OCI-M1 (cell line): ENCODE results near the gene ESF1.
"Not testable (repeated sequence)": the region's sequence is repeated elsewhere in the genome, so short reads cannot be mapped to it uniquely, and the experiment has no call there.

Source experiments
- DNase-seq: peaks from one replicate; lab custom pipeline; 2025; lab: John Stamatoyannopoulos, UW

The ESF1 gene

GRCh38 chr20:13786143-13786828 lies 1.6 kb upstream of the ESF1 start:
- no peak for DNase-seq

DNA sequence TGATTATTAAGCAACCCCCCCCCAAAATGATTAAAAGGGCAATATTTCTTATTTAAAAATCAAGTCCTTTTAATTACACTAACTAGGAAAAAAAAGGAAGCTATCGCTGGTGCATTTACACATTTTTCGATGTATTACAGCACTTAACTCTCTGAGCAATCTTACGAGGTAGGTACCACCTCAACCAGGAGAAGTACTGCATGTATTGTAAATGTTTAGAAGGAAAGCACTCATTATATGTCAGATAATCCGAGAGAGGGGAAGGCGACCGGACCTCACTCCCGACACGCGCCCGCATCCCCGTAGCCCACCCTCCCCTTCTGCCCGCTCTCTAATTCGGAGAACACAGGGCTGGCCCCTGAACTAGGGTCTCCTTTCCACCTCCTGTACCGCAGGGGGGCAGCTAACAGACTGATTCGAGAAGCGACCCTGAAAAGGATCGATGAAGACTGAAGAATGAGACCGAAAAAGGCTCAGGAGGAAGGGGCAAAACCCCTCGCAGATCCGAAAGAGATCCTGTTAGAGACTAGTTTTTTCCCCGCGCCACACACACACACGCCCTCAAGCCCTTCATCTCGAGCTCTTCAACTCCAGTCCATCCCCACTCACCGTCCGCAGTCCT lies 337 bp downstream of the ESF1 start:
- DNase-seq, result no peak

- DNase-seq, result peak; percentile 5
These were observed 1.2 kb downstream of the ESF1 start for GRCh38 chr20:13783528-13783927.

DNA sequence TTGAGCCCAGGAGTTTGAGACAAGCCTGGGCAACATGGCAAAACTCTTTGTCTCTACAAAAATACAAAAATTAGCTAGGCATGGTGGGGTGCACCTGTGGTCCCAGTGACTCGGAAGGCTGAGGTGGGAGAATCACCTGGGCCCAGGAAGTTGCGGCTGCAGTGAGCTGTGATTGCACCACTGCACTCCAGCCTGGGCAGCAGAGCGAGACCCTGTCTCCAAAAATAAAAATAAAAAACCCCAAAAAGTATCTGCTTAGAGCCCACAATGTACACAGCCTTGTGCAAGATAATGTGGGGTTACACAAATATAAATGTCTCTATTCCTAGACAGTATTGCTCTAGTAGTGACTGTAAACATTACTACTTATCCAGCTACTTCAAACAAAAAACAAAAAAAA lies 5.9 kb downstream of the ESF1 start:
- DNase-seq, result no peak

DNA sequence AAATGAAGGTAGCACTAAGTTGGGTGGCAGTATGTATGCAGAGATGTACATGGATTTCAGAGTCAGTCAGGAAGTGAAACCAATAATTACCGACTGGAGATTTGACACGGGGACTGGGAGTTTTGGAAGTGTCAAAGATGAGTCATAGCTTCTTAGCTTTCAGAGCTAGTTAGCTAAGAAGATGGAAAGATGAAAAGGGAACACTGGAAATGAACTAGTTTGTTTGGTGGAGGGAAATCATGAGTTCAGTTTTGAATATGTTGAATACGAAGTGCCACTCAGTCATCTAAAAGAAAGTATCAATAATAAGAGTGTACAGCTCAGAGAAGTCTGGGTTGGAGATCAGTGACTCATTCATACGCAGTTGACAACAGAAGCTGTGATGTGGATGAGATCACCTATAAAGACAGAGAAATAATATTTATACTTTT lies 7.5 kb downstream of the ESF1 start:
- no peak for DNase-seq

DNA sequence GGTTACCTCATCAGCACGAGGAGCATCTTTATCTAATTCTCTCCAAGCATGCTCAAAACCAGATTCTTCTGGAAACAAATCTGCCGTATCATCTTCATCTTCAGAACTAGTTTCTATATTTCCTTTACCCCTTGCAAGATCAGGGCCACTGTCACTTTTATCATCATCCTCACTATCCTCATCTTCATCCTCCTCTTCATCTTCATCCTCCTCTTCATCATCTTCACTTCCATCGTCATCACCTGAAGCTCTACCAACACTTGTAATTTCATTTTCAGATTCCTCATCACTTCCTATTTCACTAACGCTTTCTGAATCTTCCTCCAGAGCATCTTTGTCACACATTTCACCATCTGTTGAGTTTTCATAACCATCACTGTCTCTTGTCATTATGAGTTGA lies 8.9 kb downstream of the ESF1 start:
- DNase-seq, result no peak

DNA sequence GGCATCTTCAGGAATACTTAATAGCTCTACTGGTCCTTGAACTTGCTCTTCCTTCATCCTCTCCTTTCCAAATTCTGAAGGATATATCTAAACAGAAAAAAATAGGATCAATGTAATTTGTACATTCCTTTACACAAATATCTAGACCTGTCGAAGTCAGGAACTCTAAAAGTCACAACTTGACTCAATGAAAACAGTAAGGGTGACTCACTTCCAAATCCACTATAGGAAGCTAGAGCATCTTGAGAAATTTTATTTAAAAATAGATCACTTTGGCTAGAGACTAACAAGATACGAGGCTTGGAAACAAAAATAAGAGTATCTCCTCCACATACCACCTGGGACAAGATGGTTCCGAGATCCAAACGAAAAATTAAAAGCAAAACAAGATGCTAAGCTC lies 12.2 kb downstream of the ESF1 start:
- DNase-seq, result no peak

DNA sequence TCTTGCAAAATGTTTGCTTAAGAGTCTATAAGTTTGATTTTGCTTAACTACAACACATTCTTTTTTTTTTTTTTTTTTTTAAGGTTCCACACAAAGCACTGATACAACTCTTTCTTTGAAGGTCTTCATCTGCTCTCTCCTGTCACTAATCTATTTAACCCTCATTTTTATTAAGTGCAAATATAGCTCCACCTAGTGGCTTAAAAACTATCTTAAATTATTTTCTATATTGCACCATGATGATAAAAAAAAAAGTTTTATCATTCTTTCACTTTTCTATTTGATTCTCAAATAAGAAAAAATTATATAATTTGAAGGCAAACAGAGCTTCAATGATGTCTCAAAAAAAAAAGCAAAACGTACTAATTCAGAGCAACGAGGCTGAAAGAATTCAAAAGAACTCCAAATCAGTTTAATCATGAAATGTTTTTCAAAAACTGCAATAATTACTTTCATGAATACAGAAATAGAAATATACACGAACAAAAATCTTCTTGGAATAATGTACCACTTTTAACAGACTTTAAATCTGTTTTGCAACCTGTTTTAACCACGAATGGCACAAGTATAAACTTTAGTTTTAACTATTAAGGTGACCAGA lies 12.8 kb downstream of the ESF1 start:
- peak; percentile 71 for DNase-seq

- DNase-seq, result no peak
These were observed 14.6 kb downstream of the ESF1 start for GRCh38 chr20:13770141-13770540.

DNA sequence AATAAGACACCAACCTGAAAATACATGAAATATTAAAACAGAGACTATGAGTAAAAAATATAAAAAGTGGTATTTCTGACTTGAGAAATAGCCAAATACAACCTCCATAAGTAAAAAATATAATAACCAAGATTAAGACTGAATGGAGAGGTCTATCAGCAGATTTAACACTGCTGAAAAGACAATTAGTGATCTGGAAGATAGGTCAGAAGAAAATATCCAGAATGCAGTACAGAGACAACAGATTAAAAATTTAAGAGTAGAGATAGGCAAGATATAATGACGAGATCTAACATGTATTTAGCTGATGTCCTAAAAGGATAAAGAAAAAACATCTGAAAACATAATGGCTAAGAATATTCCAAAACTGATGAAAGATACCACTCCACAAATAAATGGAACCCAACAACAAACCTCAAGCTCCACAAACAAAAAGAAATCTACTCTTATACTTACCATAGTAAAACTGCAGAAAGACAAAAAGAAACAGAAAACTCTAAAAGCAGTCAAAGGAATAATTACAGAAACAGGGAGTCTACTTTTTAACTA lies 18.8 kb downstream of the ESF1 start:
- no peak for DNase-seq

DNA sequence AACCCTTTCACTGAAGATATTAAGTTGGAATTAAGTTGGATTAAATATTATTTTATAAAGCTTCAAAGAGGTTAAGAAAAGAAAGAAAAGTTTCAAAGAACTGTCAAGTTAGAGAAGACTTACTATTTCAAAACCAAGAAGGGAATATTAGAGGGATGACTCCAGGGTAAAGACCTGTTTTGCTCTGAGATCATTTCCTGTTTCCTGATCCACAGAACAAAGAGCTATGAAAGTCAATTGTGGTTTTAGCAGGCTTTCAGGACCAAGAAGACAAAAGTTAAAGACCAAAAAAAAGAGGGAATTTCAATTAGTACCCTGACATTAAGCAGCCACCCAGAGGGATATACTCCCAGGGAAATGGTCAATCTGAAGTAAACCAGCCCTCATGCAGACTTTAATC lies 19.4 kb downstream of the ESF1 start:
- no peak for DNase-seq

DNA sequence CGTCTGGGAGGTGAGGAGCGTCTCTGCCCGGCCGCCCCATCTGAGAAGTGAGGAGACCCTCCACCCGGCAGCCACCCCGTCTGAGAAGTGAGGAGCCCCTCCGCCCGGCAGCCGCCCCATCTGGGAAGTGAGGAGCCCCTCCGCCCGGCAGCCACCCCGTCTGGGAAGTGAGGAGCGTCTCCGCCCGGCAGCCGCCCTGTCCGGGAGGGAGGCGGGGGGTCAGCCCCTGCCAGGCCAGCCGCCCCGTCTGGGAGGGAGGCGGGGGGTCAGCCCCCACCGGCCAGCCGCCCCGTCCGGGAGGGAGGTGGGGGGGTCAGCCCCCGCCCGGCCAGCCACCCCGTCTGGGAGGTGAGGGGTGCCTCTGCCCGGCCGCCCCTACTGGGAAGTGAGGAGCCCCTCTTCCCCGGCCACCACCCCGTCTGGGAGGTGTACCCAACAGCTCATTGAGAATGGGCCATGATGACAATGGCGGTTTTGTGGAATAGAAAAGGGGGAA lies 24.2 kb downstream of the ESF1 start:
- DNase-seq, result not testable (repeated sequence)

DNA sequence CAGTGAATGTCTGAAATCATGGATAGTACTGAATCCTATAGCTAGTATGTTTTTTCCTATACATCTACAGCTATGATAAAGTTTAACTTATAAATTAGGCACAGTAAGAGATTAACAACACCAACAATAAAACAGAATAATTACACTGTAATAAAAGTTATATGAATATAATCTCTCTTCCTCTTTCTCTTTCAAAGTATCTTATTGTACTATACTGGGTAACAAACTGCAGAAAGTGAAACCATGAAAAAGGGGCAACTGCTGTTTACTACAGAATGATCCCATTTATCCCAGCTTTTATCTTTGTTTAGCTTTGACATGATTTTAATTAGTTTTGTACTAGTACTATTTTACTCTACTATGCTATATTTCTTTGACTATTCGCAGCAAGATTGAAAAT lies 25.8 kb downstream of the ESF1 start:
- DNase-seq, result no peak

GRCh38 chr20:13756551-13756950 lies 28.2 kb downstream of the ESF1 start:
- no peak for DNase-seq

- no peak for DNase-seq
These were observed 28.9 kb downstream of the ESF1 start for GRCh38 chr20:13755809-13756208.

DNA sequence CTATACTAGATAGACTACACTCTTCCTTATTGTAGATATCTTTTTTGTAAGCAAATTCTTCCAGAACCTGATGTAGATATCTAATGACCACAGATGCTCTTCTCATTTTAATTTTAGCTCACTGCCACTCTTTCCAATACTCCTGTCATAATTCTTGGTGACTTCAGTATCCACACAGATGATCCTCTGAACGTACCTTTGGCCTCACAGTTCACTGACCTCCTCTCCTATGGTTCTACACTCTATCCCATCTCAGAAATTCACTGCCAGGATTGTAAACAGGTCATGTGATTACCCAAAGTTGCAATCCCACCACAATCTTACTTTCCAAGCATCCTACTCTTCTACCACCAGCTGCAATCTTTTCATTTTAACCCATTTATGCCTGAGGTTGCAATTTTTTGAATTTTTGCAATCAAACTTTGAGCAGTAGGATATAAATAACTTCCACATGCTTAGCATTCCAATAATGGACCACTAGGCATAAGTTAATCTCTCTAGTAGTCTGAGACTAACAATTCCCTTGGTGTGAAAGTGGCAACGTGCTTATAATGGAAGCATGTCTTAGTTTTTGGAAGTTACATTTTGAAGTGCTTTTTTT lies 31.2 kb downstream of the ESF1 start:
- no peak for DNase-seq

- DNase-seq, result peak; percentile 54
These were observed 34.9 kb downstream of the ESF1 start for GRCh38 chr20:13749811-13750210.

GRCh38 chr20:13745784-13746183 lies 38.9 kb downstream of the ESF1 start:
- DNase-seq, result no peak

- DNase-seq, result no peak
These were observed 40.4 kb downstream of the ESF1 start for GRCh38 chr20:13744352-13744751.

DNA sequence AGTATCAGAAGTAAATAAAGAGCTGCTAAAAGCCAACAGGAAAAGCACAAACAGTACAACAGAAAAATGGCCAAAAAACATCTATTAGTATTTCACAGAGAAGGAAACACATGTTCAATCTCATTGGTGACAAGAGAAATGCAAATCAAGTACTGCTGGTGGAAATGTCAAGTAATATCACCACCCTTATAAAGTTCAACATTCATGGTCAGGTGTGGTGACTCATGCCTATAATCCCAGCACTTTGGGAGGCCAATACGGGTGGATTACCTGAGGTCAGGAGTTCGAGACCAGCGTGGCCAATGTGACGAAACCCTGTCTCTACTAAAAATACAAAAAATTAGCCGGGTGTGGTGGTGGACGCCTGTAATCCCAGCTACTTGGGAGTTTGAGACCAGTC lies 42.8 kb downstream of the ESF1 start:
- no peak for DNase-seq

DNA sequence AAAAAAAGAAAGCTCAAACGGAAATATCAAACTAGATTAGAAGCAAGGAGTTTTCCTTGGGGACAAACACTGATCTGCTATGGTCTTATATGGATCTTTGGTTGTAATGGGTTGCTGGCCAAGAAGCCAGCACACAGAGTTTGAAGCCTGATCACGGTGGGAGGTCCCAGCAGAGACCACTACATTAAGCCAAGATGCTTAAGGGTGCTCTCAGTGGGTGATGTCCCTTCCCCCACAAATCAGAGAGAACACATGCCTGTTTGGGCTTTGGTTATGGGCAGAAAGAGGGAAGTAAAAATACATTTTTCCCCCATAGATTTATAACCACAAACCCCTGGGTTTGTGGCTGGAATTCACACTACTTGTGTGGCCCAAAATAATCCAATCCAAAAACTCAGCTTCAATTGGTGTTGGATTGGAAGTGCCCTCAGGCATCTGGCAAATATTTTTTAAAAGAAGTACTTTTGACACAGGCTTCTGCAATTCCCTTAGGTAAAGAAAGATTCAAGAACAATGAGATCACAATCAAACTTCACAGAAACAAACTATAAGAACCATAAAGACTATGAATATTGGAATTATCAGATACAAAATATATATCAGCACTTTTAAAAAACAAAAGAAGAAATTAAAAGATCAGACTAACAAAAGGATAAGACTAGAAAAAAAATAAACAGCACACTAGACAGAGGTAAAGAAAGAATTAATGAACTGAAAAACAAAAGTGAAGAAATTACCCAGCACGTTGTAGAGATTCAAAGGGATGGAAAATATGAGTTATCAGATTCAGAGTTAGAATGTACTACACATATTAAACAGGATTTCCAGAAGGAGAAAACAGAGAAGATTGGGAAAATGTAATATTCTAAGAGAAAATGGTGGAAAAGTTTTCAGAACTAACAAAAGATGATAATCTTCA lies 44.7 kb downstream of the ESF1 start:
- no peak for DNase-seq

- not testable (repeated sequence) for DNase-seq
These were observed 46.5 kb downstream of the ESF1 start for GRCh38 chr20:13738187-13738586.
